Prostate gland (tissue), 2 donors: ENCODE measurements around the gene ILKAP. TPM values are rescaled to one million over a fixed set of nuclear protein-coding genes. Genes with fewer than 3 reads are reported as not detected.
A peak's percentile ranks its signal among the peaks of the same experiment; 100 is the strongest.

Source experiments
- DNase-seq: peaks from one replicate; pipeline ENCODE4 v3.0.0-alpha.2; 2019; ENCODE audit warnings: low spot score
- H3K27ac ChIP-seq, 2 donors: fragments of 200-600 bp; sonication (generic); 2 replicates each; pipeline ENCODE4 v1.5.1; 2017 to 2019
- H3K27me3 ChIP-seq: fragments of 200-600 bp; sonication (generic); replicated peaks from 2 replicates; pipeline ENCODE4 v1.5.1; 2019; ENCODE audit not compliant: insufficient read depth
- H3K36me3 ChIP-seq, 2 donors: fragments of 200-600 bp; sonication (generic); 1 replicate in 1 of 2; 2 replicates in 1 of 2; pipeline versions ENCODE4 v1.5.1 to v1.8.1; 2017 to 2019
- H3K4me1 ChIP-seq: fragments of 200-600 bp; sonication (generic); replicated peaks from 2 replicates; pipeline ENCODE4 v1.5.1; 2019
- H3K4me3 ChIP-seq, 2 donors: fragments of 200-600 bp; sonication (generic); 2 replicates each; pipeline ENCODE4 v1.5.1; 2017 to 2019
- H3K9me3 ChIP-seq: fragments of 200-600 bp; sonication (generic); 2 replicates; pipeline ENCODE4 v1.5.1; 2017
- CTCF ChIP-seq, 4 experiments: fragments of 200-600 bp in 2 of 4; fragments of 450-650 bp in 2 of 4; sonication (generic) in 2 of 4; IDR thresholded peaks; 1 replicate in 3 of 4; 2 replicates in 1 of 4; pipeline ENCODE4 v1.5.1; 2016 to 2019; ENCODE audit warnings: antibody characterized with exemption in 4 of 4, mild to moderate bottlenecking in 2 of 4, moderate library complexity in 2 of 4
- POLR2A ChIP-seq: fragments of 450-650 bp; IDR thresholded peaks from one replicate; pipeline ENCODE4 v1.6.1; 2016; ENCODE audit warnings: antibody characterized with exemption, mild to moderate bottlenecking
- POLR2AphosphoS5 ChIP-seq: sonication (generic); formaldehyde crosslinking; IDR thresholded peaks from one replicate; pipeline ENCODE4 v1.6.1; 2017; ENCODE audit warnings: antibody characterized with exemption
- WGBS: methylation state at CpG from one replicate; pipeline ENCODE4 v1.1.5; 2018; 5-methylcytosine and 5-hydroxymethylcytosine counted together
- intact Hi-C: fragments of 100-400 bp; cut with DNase I; formaldehyde crosslinking; loops from one replicate; pipeline ENCODE4 v1.14.2; 2022
- total RNA-seq, 2 donors: library from RNA; depleted of rRNA; stranded (reverse); fragments of >200 nt; gene quantifications; one replicate each; pipeline ENCODE4 v1.1.0, GENCODE V29; 2016

ILKAP gene
- total RNA-seq, 2 donors from 2014 or later, result 33.6 to 41.8 TPM

GRCh38 chr2:238236571-238236970, 33.1 kb upstream of the ILKAP start:
- H3K36me3 ChIP-seq, result no peaks in the 10 kb centered on the region
- H3K9me3 ChIP-seq, result no peaks in the 10 kb centered on the region
- TF ChIP-seq CTCF (IDR thresholded peaks at IDR 0.05) (no peak), POLR2A (no peak), POLR2AphosphoS5 (no peak)
- DNase-seq, result no peak
- intact Hi-C loops, result no loop called here
- no peak overlapping the region for H3K4me3 ChIP-seq
- H3K4me1 ChIP-seq, result peaks cover 11% of the 10 kb centered on the region
- H3K27me3 ChIP-seq, result no peaks in the 10 kb centered on the region
- H3K27ac ChIP-seq, result no peak overlapping the region
- WGBS, result 82% methylated on average over 4 of the region's 4 CpGs

- Histone ChIP-seq H3K27me3 (no peaks in the 10 kb centered on the region), H3K27ac (no peak overlapping the region), H3K4me3 (no peak overlapping the region), H3K4me1 (peaks cover 8% of the 10 kb centered on the region), H3K9me3 (no peaks in the 10 kb centered on the region), H3K36me3 (no peaks in the 10 kb centered on the region)
- DNase-seq, result no peak
- WGBS, result 86% methylated on average over 7 of the region's 7 CpGs
- TF ChIP-seq POLR2A (no peak), POLR2AphosphoS5 (no peak), CTCF (IDR thresholded peaks at IDR 0.05) (no peak)
- intact Hi-C loops, result no loop called here
These were observed 32.4 kb upstream of the ILKAP start for GRCh38 chr2:238235856-238236255.

GRCh38 chr2:238235331-238235732, 31.8 kb upstream of the ILKAP start:
- peaks cover 2% of the 10 kb centered on the region for H3K4me1 ChIP-seq
- no peaks in the 10 kb centered on the region for H3K9me3 ChIP-seq
- DNase-seq, result no peak
- H3K27ac ChIP-seq, result no peak overlapping the region
- H3K4me3 ChIP-seq, result no peak overlapping the region
- H3K27me3 ChIP-seq, result no peaks in the 10 kb centered on the region
- intact Hi-C loops, result no loop called here
- WGBS, result 68% methylated on average over 11 of the region's 11 CpGs
- H3K36me3 ChIP-seq, result no peaks in the 10 kb centered on the region
- no peak for TF ChIP-seq CTCF (IDR thresholded peaks at IDR 0.05)
- no peak for TF ChIP-seq POLR2AphosphoS5
- TF ChIP-seq POLR2A, result no peak

- Histone ChIP-seq H3K27ac (no peak overlapping the region), H3K4me3 (no peak overlapping the region), H3K4me1 (no peaks in the 10 kb centered on the region), H3K9me3 (no peaks in the 10 kb centered on the region), H3K27me3 (no peaks in the 10 kb centered on the region), H3K36me3 (no peaks in the 10 kb centered on the region)
- intact Hi-C loops, result no loop called here
- 85% methylated on average over 12 of the region's 12 CpGs for WGBS
- TF ChIP-seq POLR2AphosphoS5 (no peak), POLR2A (no peak), CTCF (IDR thresholded peaks at IDR 0.05) (no peak)
- no peak for DNase-seq
These were observed 30.1 kb upstream of the ILKAP start for GRCh38 chr2:238233625-238234024.

- no peak for DNase-seq
- H3K4me3 ChIP-seq, result peak overlapping the region in 1 of 2 donors; percentile 37
- H3K27ac ChIP-seq, result no peak overlapping the region
- intact Hi-C loops, result no loop called here
- no peaks in the 10 kb centered on the region for H3K9me3 ChIP-seq
- no peak for TF ChIP-seq POLR2AphosphoS5
- TF ChIP-seq POLR2A, result no peak
- no peak for TF ChIP-seq CTCF (IDR thresholded peaks at IDR 0.05)
- H3K36me3 ChIP-seq, result no peaks in the 10 kb centered on the region
- H3K4me1 ChIP-seq, result no peaks in the 10 kb centered on the region
- H3K27me3 ChIP-seq, result no peaks in the 10 kb centered on the region
- WGBS, result 66% methylated on average over 21 of the region's 21 CpGs
These were observed 28.3 kb upstream of the ILKAP start for GRCh38 chr2:238231809-238232208.
